ENCODE measurements around the gene PHB1. TPM values are rescaled to one million over a fixed set of nuclear protein-coding genes. Genes with fewer than 3 reads are reported as not detected.

PHB1 gene
- total RNA-seq, 1 experiment from 2014 or later = 325 TPM

GRCh38 chr17:49433000-49433694, 18.5 kb upstream of the PHB1 start:
- Histone ChIP-seq H3K23me2 (ENCODE audit: insufficient read length, low read depth, low read length, poor library complexity, severe bottlenecking) (no peaks in the 10 kb centered on the region), H3T11ph (ENCODE audit: low read length) (no peak overlapping the region), H3K79me2 (ENCODE audit: insufficient read depth, low read length) (no peaks in the 10 kb centered on the region), H3K9me3 (ENCODE audit: control insufficient read depth, low read depth, low read length) (no peaks in the 10 kb centered on the region), H3K23ac (ENCODE audit: insufficient read length, low read depth, low read length) (no peak overlapping the region), H4K91ac (ENCODE audit: insufficient read length, low read depth, low read length) (no peak overlapping the region), H3K27me3 (ENCODE audit: insufficient read depth, low read length) (no peaks in the 10 kb centered on the region), H2BK15ac (ENCODE audit: low read depth, low read length) (no peak overlapping the region), H3K18ac (ENCODE audit: insufficient read length, low read depth, low read length) (no peak overlapping the region), H2BK20ac (ENCODE audit: low read depth, low read length, poor library complexity, severe bottlenecking) (no peak overlapping the region), H3K4me2 (ENCODE audit: insufficient read depth, insufficient read length, low read length) (no peak overlapping the region), H3K79me1 (ENCODE audit: insufficient read depth, low read depth, low read length, poor library complexity, severe bottlenecking) (no peaks in the 10 kb centered on the region), H3K27ac (ENCODE audit: insufficient read length, low read depth, low read length) (no peak overlapping the region), H2AK5ac (ENCODE audit: insufficient read length, low read length) (no peak overlapping the region), H2BK5ac (ENCODE audit: insufficient read length, low read length) (no peak overlapping the region), H3K9ac (ENCODE audit: extremely low read depth, insufficient read length, low read length) (no peak overlapping the region), H4K5ac (ENCODE audit: insufficient read length, low read depth, low read length) (no peak overlapping the region), H3K4ac (ENCODE audit: low read depth, low read length) (no peak overlapping the region), H4K8ac (replicated peaks; ENCODE audit: insufficient read length, low read depth, low read length) (no peak overlapping the region), H4K20me1 (ENCODE audit: control insufficient read depth, insufficient read depth, insufficient read length) (no peaks in the 10 kb centered on the region), H3K56ac (ENCODE audit: insufficient read length, low read depth, low read length) (no peak overlapping the region), H2AFZ (ENCODE audit: low read length) (no peak overlapping the region), H2BK120ac (ENCODE audit: low read depth, low read length, poor library complexity, severe bottlenecking) (no peak overlapping the region), H2BK12ac (ENCODE audit: insufficient read length, low read depth, low read length) (no peak overlapping the region), H3K4me1 (ENCODE audit: insufficient read depth, low read length) (peaks cover 4% of the 10 kb centered on the region; the same call in 1 of the 2 replicates), H3K14ac (ENCODE audit: insufficient read depth, low read length) (no peak overlapping the region)
- Mint-ChIP-seq H3K9me3 (peaks cover 0 to 7% of the 10 kb centered on the region in 2 experiments; a peak in 2 of 5 replicates), H3K4me3 (no peak overlapping the region; a peak in 1 of 5 replicates), H3K36me3 (ENCODE audit: insufficient read depth in 1 of 3, low read depth in 3 of 3) (no peaks in the 10 kb centered on the region; a peak in 1 of 7 replicates), H3K27ac (peak overlapping the region in 1 of 3 experiments; percentile 90; a peak in 1 of 7 replicates), H3K4me1 (peaks cover 10 to 16% of the 10 kb centered on the region in 2 experiments), H3K27me3 (ENCODE audit: low read depth) (peaks cover 27% of the 10 kb centered on the region)
- DNase-seq = no peak
- no CpG with 5 or more reads among the region's 4 CpGs for WGBS (ENCODE audit: extremely low coverage, insufficient read length, low lambda C conversion rate)
- no peak for TF ChIP-seq CTCF (conservative IDR thresholded peaks at IDR 0.05)

All from H9 (cell line).